GM18511 (cell line): Measurements from ENCODE around the gene NBEA.

ENCODE experiments used
- ATAC-seq: cut with Tn5 transposase; IDR thresholded peaks from one replicate; pipeline ENCODE4 v1.9.1; 2021; ENCODE audit warnings: mild to moderate bottlenecking, moderate library complexity; ENCODE audit not compliant: unreplicated experiment

The NBEA gene

GRCh38 chr13:35162420-35162819 lies 220.3 kb downstream of the NBEA start:
- ATAC-seq, result no peak

- peak; percentile 67 for ATAC-seq
Observed at GRCh38 chr13:35163674-35164073, 221.6 kb downstream of the NBEA start.

GRCh38 chr13:35164324-35164932 lies 222.4 kb downstream of the NBEA start:
- ATAC-seq, result peak; percentile 79

GRCh38 chr13:35165205-35165604 lies 223.1 kb downstream of the NBEA start:
- no peak for ATAC-seq

GRCh38 chr13:35179494-35179893 lies 237.4 kb downstream of the NBEA start:
- no peak for ATAC-seq

- no peak for ATAC-seq
Observed at GRCh38 chr13:35179920-35180663, 238.0 kb downstream of the NBEA start.

DNA sequence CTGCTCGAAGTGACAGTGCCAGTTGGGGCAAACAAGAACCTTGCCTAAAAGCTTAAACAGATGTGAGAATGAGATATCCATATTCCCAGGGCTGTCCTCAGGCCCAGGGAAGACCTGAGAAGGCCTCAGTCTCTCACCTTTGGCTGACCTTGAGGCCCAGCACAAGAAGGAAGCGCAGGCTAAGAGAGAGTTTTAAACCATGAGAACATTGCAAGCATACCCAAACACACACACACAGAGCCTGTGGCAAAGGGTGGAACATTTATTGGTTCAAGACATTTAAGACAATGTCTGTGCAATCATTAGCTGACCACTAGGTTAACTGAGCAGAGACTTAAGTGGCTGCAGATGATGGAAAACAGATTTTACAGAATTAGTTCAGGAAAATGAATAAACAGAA lies 248.2 kb downstream of the NBEA start:
- ATAC-seq, result no peak

GRCh38 chr13:35191883-35192282 lies 249.8 kb downstream of the NBEA start:
- no peak for ATAC-seq

- no peak for ATAC-seq
Observed at GRCh38 chr13:35198613-35199200, 256.6 kb downstream of the NBEA start.

- no peak for ATAC-seq
Observed at GRCh38 chr13:35208587-35208986, 266.5 kb downstream of the NBEA start.

GRCh38 chr13:35210261-35210660 lies 268.2 kb downstream of the NBEA start:
- no peak for ATAC-seq

DNA sequence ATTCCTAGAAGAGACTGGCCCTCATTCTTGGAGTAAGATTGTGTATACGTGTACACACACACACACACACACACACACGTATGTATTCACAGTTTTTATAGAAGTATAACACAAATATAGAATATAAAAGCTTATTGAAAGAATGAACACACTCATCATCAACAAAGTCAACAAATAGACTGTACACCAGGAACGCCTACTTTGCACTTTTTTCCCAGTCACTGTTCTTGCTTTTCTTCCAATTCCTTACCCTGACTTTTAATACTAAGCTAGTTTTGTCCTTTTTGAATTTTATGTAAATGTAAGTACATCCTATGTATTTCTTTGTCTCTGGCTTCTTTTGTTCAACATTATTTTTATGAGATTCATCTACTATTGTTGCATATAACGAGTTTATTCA lies 269.9 kb downstream of the NBEA start:
- no peak for ATAC-seq

DNA sequence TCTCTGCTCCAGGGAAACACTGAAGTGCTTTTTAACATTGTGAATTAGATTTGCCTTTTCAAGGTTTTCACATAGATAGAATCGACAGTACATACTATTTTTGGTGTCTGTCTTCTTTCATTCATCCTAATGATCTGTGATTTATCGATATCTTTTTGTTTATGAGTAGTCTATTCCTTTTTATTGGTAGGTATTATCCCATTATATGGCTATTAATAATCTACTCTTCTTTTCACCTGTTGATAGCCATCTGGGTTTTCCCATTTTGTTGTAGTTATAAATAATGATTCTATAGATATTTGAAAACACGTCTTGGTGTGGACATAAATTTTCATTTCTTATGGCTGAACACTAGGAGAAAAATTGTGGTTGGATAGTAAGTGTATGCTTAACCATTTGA lies 271.8 kb downstream of the NBEA start:
- ATAC-seq, result no peak

- ATAC-seq, result no peak
Observed at GRCh38 chr13:35216131-35216530, 274.1 kb downstream of the NBEA start.

- ATAC-seq, result no peak
Observed at GRCh38 chr13:35219021-35219420, 277.0 kb downstream of the NBEA start.

DNA sequence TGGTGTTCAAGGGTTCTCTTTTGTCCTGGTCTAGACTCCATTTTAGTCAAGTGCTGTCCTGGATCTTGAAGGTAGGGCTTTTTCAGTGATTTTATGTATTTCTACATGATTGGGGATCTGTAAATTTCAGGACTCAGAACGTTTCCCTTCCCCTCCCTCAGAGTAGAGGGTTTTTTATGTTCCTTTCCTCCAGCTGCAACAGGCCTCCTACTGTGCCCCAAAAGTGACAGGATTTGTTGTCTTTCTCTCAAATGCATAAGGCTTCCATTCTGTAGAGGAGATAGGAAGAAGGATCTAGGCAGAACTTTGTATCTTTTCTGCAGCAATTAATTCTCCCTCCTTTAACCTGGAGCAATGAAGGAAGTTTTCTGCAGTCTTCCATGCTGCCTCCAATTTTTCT lies 283.1 kb downstream of the NBEA start:
- ATAC-seq, result no peak

DNA sequence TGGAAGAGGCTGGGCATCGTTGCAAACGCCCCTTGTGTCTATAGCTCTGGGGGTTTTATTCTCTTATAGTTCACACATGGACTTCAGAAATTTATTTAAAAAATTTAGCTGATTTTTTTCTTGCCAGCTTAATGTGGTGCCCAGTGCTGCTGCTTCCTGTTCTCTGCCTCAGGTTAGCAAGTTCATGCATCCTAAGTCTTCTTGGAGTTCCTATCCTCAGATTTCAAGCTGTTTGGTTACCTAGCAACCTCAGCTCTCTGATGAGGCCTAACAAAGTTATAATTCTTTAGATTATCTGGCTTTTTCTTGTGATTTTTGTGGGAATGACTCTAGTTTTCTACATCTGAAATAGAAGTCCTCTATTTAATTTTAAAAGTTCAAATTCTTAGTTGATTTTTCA lies 283.5 kb downstream of the NBEA start:
- ATAC-seq, result no peak

DNA sequence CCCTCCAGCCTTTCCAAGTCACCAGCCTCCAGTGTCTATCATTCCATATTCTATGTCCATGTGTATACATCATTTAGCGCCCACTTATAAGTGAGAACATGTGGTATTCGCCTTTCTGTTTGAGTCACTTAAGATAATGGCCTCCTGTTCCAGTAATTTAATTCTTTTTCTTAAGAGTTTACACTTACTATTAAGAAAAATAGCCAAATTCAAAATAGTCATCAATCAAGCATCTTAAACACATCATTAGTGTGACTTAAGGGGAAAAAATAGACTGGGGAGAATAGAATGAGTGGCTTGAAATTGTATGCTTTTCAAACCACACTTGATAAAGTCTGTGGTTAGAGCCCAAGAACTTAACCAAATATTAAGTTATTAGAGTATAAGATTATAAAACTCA lies 286.5 kb downstream of the NBEA start:
- no peak for ATAC-seq

GRCh38 chr13:35231426-35231825 lies 289.4 kb downstream of the NBEA start:
- ATAC-seq, result no peak

- no peak for ATAC-seq
Observed at GRCh38 chr13:35238274-35238673, 296.2 kb downstream of the NBEA start.

DNA sequence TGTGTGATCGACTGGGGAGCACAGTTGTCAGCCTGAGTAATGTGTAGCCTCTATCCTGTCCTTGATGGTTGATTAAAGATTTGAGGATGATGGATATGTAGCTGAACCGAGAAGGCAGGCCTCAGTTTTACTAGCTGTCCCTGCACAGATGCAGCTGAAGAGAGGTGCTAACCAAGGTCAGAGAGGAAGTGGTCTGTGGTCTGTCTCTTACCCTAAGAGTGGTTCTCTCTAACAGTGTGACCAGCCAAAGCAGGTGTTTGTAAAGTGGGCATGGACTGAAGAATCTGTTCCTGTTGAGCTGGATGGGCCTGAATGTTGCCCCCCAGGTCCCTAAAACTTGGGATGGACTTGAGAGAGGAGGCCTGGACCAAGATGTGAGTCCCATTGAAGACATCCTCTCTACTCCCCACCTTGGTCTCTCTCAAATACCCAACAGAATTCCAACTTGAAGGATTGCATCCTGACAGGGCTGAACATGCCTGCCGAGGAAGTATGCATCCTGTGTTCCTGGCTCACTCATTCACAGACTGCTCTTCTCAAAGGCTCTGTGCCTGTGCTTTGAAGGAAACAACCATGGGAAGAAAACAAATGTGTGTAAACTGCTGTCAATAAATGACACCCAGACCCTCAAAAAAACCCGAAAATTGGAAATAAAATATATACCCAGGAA lies 310.6 kb downstream of the NBEA start:
- peak; percentile 96 for ATAC-seq

DNA sequence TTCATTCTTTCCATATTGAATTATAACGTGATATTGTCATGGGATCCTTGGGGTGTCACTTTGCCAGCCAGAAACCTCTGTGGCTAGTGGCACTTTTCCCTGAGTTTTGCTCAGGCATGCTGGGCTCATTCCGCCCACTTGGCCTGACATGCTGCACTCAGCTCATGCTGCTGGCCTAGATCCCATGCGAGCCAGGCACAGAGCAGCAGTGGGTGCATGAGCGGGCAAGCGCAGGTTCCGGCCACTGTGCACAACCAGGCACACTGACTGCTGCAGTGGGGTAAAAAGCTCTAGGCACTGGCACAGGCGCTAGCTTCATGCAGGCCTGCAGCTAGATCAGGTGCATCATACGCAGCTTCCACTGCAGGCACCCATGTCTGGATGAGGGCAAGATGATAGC lies 313.2 kb downstream of the NBEA start:
- ATAC-seq, result no peak
